Measurements from ENCODE around the gene ARFRP1.

DNA sequence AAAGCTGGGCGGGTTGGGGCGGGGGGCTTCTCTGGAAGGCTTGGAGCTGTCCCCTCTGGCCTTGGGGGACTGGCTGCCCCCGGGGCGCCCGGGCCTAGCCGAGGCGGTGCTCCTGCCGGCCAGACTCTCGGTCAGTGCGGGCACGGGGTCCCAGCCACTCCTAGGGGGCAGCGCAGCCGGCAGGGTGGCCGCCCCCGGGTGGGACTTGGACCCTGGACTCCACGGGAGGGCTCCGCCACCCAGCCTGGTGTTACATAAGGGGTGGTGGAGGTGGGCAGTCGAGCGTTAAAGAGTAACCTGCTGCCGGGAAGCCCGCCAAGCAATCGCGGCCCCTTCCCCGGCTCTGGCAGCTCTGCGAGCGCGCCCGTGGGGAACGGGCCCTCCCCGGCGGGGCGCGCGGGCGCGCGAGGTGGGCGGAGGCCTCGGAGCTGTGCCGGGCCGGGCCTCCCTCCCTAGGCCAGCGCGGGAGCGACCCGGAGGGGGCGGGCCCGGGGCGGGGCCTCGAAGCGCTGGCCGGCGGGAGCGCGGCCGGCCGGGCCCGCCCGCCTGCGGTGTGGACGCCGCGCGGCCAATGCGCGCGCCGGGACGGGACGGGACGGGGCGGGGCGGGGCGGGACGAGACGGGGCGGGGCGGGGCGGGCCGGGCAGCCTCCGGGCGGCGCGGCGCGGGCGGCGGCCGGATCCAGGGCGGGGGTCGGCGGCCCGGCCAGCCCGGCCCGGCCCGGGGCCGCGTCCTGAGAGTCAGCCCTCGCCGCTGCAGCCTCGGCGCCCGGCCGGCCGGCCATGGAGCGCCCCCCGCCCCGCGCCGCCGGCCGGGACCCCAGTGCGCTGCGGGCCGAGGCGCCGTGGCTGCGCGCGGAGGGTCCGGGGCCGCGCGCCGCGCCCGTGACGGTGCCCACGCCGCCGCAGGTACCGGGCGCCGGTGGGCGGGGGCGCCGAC is 31.6 kb upstream of the ARFRP1 start, which contains the start of gene SLC2A4RG:
- TF ChIP-seq, protein P1, sequence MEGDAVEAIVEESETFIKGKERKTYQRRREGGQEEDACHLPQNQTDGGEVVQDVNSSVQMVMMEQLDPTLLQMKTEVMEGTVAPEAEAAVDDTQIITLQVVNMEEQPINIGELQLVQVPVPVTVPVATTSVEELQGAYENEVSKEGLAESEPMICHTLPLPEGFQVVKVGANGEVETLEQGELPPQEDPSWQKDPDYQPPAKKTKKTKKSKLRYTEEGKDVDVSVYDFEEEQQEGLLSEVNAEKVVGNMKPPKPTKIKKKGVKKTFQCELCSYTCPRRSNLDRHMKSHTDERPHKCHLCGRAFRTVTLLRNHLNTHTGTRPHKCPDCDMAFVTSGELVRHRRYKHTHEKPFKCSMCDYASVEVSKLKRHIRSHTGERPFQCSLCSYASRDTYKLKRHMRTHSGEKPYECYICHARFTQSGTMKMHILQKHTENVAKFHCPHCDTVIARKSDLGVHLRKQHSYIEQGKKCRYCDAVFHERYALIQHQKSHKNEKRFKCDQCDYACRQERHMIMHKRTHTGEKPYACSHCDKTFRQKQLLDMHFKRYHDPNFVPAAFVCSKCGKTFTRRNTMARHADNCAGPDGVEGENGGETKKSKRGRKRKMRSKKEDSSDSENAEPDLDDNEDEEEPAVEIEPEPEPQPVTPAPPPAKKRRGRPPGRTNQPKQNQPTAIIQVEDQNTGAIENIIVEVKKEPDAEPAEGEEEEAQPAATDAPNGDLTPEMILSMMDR (IDR thresholded peaks at IDR 0.05; ENCODE audit: insufficient read depth, low read length, poor library complexity, severe bottlenecking) = no peak
- no peak for TF ChIP-seq EZH2phosphoT487 (conservative IDR thresholded peaks at IDR 0.05; ENCODE audit: low read length)
